ENCODE measurements around the gene HSPB8. TPM values are rescaled to one million over a fixed set of nuclear protein-coding genes. Genes with fewer than 3 reads are reported as not detected.

Gene HSPB8
- total and polyA plus RNA-seq, 8 donors = 13.6 to 68.6 (median 16.7) TPM

GRCh38 chr12:119183942-119184695 lies 5.4 kb downstream of the HSPB8 start:
- Histone ChIP-seq H3K27me3 (peaks cover 0 to 1% of the 10 kb centered on the region in 2 donors), H3K9me3 (no peaks in the 10 kb centered on the region), H3K27ac (peak overlapping the region; percentile 63 to 66), H3K4me3 (peak overlapping the region in 1 of 2 donors; percentile 67), H3K36me3 (peaks cover 0 to 14% of the 10 kb centered on the region in 2 donors), H3K4me1 (peaks cover 5 to 50% of the 10 kb centered on the region in 2 donors)
- DNase-seq = no peak
- intact Hi-C loops (cut with DNase I) = no loop called here
- TF ChIP-seq CTCF (IDR thresholded peaks at IDR 0.05) = no peak
- ATAC-seq = no peak

GRCh38 chr12:119195256-119195655 lies 16.5 kb downstream of the HSPB8 start:
- Histone ChIP-seq H3K4me1 (peaks cover 0 to 3% of the 10 kb centered on the region in 2 donors), H3K4me3 (no peak overlapping the region), H3K27me3 (no peaks in the 10 kb centered on the region), H3K36me3 (peaks cover 0 to 39% of the 10 kb centered on the region in 2 donors), H3K27ac (no peak overlapping the region), H3K9me3 (no peaks in the 10 kb centered on the region)
- ATAC-seq = no peak
- TF ChIP-seq CTCF (IDR thresholded peaks at IDR 0.05) = no peak
- intact Hi-C loops (cut with DNase I) = no loop called here
- DNase-seq = no peak

- Histone ChIP-seq H3K27me3 (no peaks in the 10 kb centered on the region), H3K36me3 (peaks cover 0 to 26% of the 10 kb centered on the region in 2 donors), H3K4me1 (peaks cover 8 to 10% of the 10 kb centered on the region in 2 donors), H3K9me3 (no peaks in the 10 kb centered on the region), H3K27ac (no peak overlapping the region), H3K4me3 (no peak overlapping the region)
- TF ChIP-seq CTCF (IDR thresholded peaks at IDR 0.05) = no peak
- DNase-seq = no peak
- ATAC-seq = no peak
- intact Hi-C loops (cut with DNase I) = no loop called here
Observed at GRCh38 chr12:119198440-119198839, 19.7 kb downstream of the HSPB8 start.

GRCh38 chr12:119200601-119201000 lies 21.9 kb downstream of the HSPB8 start:
- Histone ChIP-seq H3K4me3 (no peak overlapping the region), H3K9me3 (no peaks in the 10 kb centered on the region), H3K36me3 (peaks cover 0 to 5% of the 10 kb centered on the region in 2 donors), H3K27me3 (no peaks in the 10 kb centered on the region), H3K4me1 (peaks cover 8 to 14% of the 10 kb centered on the region in 2 donors), H3K27ac (no peak overlapping the region)
- peak; percentile 67 for ATAC-seq
- no peak for DNase-seq
- no peak for TF ChIP-seq CTCF (IDR thresholded peaks at IDR 0.05)
- intact Hi-C loops (cut with DNase I) = no loop called here

- no peaks in the 10 kb centered on the region for H3K36me3 ChIP-seq
- H3K27me3 ChIP-seq = no peaks in the 10 kb centered on the region
- ATAC-seq (peak; percentile 82), DNase-seq (peak in 2 of 4 donors; percentile 31 to 69)
- H3K4me3 ChIP-seq = no peak overlapping the region
- H3K27ac ChIP-seq = no peak overlapping the region
- H3K9me3 ChIP-seq = no peaks in the 10 kb centered on the region
- intact Hi-C loops (cut with DNase I) = no loop called here
- peaks cover 8 to 14% of the 10 kb centered on the region in 2 donors for H3K4me1 ChIP-seq
- TF ChIP-seq CTCF (IDR thresholded peaks at IDR 0.05) = no peak
Observed at GRCh38 chr12:119201789-119202543, 23.2 kb downstream of the HSPB8 start.
